Adipose tissue (tissue), 3 donors: ENCODE data around the gene LYRM9. TPM values are rescaled to one million over a fixed set of nuclear protein-coding genes. Genes with fewer than 3 reads are reported as not detected.
"Not testable (repeated sequence)": the region's sequence is repeated elsewhere in the genome, so short reads cannot be mapped to it uniquely, and the experiment has no call there.

Experiments used
- H3K27ac ChIP-seq: one replicate; pipeline ENCODE4 v1.5.1; 2013; ENCODE audit warnings: low read depth, low read length
- WGBS, 3 donors: extraction: QIAGEN DNeasy Blood & Tissue Kit; methylation state at CpG; one replicate each; pipeline ENCODE4 v1.1.7; 2013; 5-methylcytosine and 5-hydroxymethylcytosine counted together
- polyA plus RNA-seq, 3 donors: library from polyadenylated mRNA; stranded (reverse); fragments of 200-250 nt; gene quantifications; one replicate each; pipeline ENCODE4 v1.2.3, GENCODE V29; 2013
- donor health status: healthy with polysubstance abuse.
- donor health status: Bipolar disorder and iron deficiency.
- donor health status: healthy.

LYRM9 gene
- polyA plus RNA-seq, 3 donors, result 8.4 to 15.3 (median 12.5) TPM

DNA sequence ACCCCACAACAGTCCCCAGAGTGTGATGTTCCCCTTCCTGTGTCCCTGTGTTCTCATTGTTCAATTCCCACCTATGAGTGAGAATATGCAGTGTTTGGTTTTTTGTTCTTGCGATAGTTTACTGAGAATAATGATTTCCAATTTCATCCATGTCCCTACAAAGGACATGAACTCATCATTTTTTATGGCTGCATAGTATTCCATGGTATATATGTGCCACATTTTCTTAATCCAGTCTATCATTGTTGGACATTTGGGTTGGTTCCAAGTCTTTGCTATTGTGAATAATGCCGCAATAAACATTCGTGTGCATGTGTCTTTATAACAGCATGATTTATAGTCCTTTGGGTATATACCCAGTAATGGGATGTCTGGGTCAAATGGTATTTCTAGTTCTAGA is 19.1 kb upstream of the LYRM9 start:
- 79 to 81% (median 80%) methylated on average over 2 of the region's 3 CpGs for WGBS, 3 donors

DNA sequence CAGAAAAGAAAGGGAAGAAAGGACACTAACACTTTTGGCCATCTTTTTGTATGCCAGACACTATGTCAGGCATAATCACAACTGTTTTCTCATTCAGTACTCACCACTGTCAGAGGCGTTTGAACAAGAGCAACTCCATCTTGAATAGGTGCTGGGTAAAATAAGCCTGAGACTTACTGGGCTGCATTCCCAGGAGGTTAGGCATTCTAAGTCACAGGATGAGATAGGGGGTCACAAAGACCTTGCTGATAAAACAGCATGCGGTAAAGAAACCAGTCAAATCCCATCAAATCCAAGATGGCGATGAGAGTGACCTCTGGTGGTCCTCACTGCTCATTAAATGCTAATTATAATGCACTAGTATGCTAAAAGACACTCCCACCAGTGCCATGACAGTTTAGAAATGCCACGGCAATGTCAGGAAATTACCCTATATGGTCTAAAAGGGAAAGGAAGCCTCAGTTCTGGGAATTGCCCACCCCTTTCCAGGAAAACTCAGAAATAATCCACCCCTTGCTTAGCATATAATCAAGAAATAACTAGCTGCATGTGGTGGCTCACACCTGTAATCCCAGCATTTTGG is 14.9 kb upstream of the LYRM9 start:
- WGBS, 3 donors, result 78 to 83% (median 78%) methylated on average over 4 of the region's 4 CpGs
- no peak overlapping the region for H3K27ac ChIP-seq

More for the DNA sequence above, 19.1 kb upstream of the LYRM9 start:
- H3K27ac ChIP-seq, result not testable (repeated sequence)

DNA sequence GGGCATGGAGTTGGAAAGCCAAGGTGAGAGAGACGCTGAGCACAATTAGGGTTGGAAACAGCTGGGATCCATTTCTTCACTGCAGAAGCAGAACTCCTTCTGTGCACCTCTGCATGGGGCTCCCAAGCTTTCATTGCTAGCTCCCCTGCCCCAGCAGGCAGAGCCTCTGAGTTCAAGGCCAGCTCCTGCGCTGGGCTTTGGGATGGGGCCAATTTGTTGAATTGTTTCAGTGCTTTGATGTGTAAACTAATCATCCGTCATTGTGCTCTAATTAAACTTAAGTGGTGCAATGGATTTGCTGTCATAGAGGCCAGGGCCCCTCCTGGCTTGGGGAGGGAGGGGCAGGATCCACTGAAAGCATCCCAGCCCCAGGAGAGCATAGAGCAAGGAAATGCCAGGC is 13.5 kb upstream of the LYRM9 start:
- H3K27ac ChIP-seq, result no peak overlapping the region
- 31 to 80% (median 60%) methylated on average over 3 of the region's 3 CpGs for WGBS, 3 donors

- no peak overlapping the region for H3K27ac ChIP-seq
Observed at GRCh38 chr17:27906226-27906580, 13.0 kb upstream of the LYRM9 start.

- 63 to 78% (median 71%) methylated on average over 9 of the region's 9 CpGs for WGBS, 3 donors
- H3K27ac ChIP-seq, result no peak overlapping the region
Observed at GRCh38 chr17:27905447-27906225, 12.5 kb upstream of the LYRM9 start.

GRCh38 chr17:27904534-27905446 is 11.6 kb upstream of the LYRM9 start:
- 61 to 77% (median 73%) methylated on average over 5 of the region's 5 CpGs for WGBS, 3 donors
- no peak overlapping the region for H3K27ac ChIP-seq

- no peak overlapping the region for H3K27ac ChIP-seq
- 68 to 93% (median 90%) methylated on average over 1 of the region's 1 CpG for WGBS, 3 donors
Observed at GRCh38 chr17:27904114-27904513, 10.9 kb upstream of the LYRM9 start.

- 75 to 83% (median 81%) methylated on average over 3 of the region's 3 CpGs for WGBS, 3 donors
- H3K27ac ChIP-seq, result no peak overlapping the region
Observed at GRCh38 chr17:27899525-27899924, 6.4 kb upstream of the LYRM9 start.

DNA sequence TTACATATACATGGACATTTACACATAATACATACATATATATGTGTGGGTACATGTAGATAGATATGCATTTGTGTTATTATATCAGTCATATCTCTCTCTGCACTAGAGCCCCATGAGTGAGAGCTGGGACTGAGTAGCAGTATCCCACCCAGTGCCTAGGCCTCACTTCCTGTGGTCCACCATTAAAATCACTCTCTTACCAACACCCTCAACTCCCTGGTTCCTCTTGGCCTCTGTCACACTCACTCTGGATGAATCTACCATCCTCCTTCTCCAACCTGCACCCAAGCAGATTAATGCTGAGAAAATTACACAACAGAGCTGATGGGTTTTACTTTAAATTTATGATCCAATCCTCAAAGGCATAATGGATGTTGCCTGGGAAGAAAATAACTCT is 4.9 kb upstream of the LYRM9 start:
- no peak overlapping the region for H3K27ac ChIP-seq

DNA sequence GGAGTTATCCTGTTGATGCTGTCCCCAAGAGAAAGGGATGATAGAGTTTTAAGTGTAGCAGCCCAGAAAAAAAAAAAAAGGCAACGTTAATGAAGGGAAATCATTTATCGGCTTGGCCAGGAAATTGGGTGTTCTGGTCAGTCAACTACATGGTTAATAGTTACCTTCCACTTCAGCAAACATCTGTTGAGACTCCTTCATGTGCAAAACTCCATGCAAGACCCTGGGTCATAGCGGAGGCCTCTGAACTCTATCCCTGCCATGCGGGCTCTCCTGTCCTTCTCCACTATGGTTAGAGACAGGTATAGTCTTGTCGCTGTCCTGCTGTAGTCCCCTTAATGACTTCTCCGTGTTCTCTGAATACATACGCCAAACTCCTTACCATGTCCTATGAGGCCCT is 3.5 kb upstream of the LYRM9 start:
- WGBS, 3 donors, result 75 to 85% (median 83%) methylated on average over 7 of the region's 7 CpGs

GRCh38 chr17:27895940-27896535 is 2.9 kb upstream of the LYRM9 start:
- WGBS, 3 donors, result 83 to 90% (median 84%) methylated on average over 1 of the region's 1 CpG
- H3K27ac ChIP-seq, result no peak overlapping the region

More for the DNA sequence above, 3.5 kb upstream of the LYRM9 start:
- H3K27ac ChIP-seq, result no peak overlapping the region

- 50 to 54% (median 52%) methylated on average over 8 of the region's 8 CpGs for WGBS, 3 donors
- H3K27ac ChIP-seq, result no peak overlapping the region
Observed at GRCh38 chr17:27895123-27895895, 2.1 kb upstream of the LYRM9 start.

DNA sequence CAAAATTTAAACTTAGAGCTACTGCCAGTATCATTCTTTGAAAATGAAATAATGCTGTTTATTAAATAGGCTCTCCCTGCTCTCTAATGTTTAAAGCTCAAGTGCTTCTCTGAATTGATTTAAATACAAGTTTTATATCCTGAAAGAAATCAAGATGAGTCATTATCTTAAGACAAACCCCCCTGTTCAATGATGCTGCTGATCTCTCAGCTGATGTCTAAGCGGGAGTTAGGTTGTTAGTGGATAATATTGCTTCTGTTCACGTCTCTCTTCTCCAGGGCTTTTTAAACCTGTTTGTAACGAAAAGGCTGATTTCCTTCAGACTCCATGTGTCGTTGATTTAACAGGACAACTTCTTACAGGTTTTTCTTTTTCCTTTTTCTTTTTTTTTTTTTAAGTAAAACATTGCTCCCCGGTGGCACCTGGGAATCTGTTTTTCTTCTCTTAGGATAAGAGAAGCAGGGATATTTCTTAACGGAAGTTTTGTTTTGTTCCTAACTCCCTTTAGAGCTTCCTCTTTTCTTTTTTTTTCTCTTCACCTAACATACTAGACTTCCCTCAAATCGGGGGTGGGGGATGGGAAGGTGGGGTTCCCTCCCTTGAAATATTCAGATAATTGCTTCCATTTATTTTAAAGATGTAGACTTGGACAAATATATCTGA is 807 bp upstream of the LYRM9 start:
- H3K27ac ChIP-seq, result no peak overlapping the region

GRCh38 chr17:27892542-27892865 is 661 bp downstream of the LYRM9 start:
- WGBS, 3 donors, result 31 to 32% (median 32%) methylated on average over 3 of the region's 3 CpGs
- no peak overlapping the region for H3K27ac ChIP-seq

More for the DNA sequence above, 807 bp upstream of the LYRM9 start:
- WGBS, 3 donors, result 15 to 44% (median 16%) methylated on average over 7 of the region's 7 CpGs

GRCh38 chr17:27891841-27892240 is 1.3 kb downstream of the LYRM9 start:
- 94 to 97% (median 97%) methylated on average over 9 of the region's 9 CpGs for WGBS, 3 donors
- no peak overlapping the region for H3K27ac ChIP-seq

DNA sequence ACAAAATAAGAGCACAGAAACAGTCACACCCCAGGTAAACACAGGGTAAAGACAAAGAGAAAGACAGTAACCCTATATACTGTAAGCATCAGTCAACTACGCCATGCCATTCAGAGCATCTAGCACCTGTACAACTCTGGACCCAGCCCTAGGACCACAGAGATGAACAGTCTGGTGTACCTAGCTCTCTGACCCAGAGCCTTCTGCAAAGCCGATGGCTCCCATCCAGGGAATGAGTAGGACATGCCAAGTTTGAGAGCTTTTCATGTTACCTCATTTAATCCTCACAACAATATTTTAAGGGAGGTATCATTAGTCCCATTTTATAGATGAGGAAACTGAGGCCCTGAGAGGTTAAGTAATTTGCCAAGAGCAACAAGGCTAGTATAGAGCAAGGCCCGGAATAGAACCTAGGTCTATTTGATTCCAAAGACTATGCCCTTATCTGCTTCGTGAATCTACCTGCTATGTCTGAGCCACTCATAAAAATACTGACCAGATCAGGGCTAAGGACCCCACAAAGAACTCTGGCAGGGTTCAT is 3.4 kb downstream of the LYRM9 start:
- WGBS, 3 donors, result 85 to 94% (median 91%) methylated on average over 4 of the region's 4 CpGs
- no peak overlapping the region for H3K27ac ChIP-seq

DNA sequence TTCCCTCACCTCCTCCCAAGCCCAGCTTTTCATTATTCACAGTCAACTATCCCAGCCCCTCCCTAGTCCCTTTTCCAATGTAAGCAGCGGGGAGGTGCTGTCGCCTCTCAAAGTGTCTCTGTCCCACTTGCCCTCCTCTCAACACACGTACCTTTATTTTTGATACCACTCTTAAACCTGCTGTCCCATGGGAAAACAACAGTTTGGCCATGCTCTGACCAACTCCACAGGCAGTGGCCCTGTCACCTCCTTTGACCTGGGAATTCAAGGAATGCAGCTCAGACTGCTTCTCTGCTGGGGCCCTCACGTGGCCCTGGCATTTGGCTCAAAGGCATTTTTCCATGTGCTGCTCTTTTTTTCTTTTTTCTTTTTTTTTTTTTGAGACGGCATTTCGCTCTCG is 4.2 kb downstream of the LYRM9 start:
- WGBS, 3 donors, result 28 to 80% (median 74%) methylated on average over 7 of the region's 7 CpGs
- H3K27ac ChIP-seq, result no peak overlapping the region

DNA sequence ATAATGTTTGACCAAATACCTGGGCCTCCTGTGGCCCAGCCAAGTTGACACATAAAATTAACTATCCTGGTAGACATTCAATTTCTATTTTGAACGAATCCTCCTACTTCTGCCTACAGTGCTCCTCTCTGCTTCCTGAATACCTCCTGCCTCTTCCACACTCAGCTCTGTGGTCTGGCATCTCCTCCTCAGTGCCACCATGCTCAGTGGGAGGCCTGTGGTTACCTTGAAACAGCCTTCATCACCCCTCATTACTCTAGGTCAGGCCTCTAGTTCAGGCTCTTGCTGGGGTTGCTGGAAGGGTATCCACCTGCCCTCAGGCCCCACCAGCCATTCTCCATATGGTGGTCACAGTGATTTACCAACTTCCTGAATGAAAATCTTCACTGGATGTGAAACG is 5.1 kb downstream of the LYRM9 start:
- no peak overlapping the region for H3K27ac ChIP-seq
- WGBS, 3 donors, result 46 to 70% (median 55%) methylated on average over 2 of the region's 2 CpGs
